KOPT-K1 (cell line): Measurements from ENCODE around the gene MAMDC4.

Experiments
- H3K27ac ChIP-seq: fragments of 200-600 bp; sonication (generic); 2 replicates; pipeline ENCODE4 v1.5.1; 2016; ENCODE audit warnings: antibody characterized with exemption, mild to moderate bottlenecking, low read depth, low read length; ENCODE audit not compliant: poor library complexity, severe bottlenecking
- H3K36me3 ChIP-seq: fragments of 200-600 bp; sonication (generic); 2 replicates; pipeline ENCODE4 v1.5.1; 2017; ENCODE audit warnings: antibody characterized with exemption, mild to moderate bottlenecking, low read length, moderate library complexity; ENCODE audit not compliant: insufficient read depth
- H3K9me3 ChIP-seq: fragments of 200-600 bp; sonication (generic); 2 replicates; pipeline ENCODE4 v1.5.1; 2017; ENCODE audit warnings: antibody characterized with exemption, low read length, mild to moderate bottlenecking; ENCODE audit not compliant: insufficient read depth, poor library complexity, severe bottlenecking

The MAMDC4 gene

GRCh38 chr9:136898483-136899100 lies 46.4 kb downstream of the MAMDC4 start:
- H3K27ac ChIP-seq, result no peak overlapping the region
- H3K36me3 ChIP-seq, result peaks cover 71% of the 10 kb centered on the region
- H3K9me3 ChIP-seq, result no peaks in the 10 kb centered on the region

- Histone ChIP-seq H3K27ac (no peak overlapping the region), H3K9me3 (no peaks in the 10 kb centered on the region), H3K36me3 (peaks cover 75% of the 10 kb centered on the region)
These were observed 47.0 kb downstream of the MAMDC4 start for GRCh38 chr9:136899196-136899595.

GRCh38 chr9:136900556-136900955 lies 48.4 kb downstream of the MAMDC4 start:
- H3K27ac ChIP-seq, result no peak overlapping the region
- H3K36me3 ChIP-seq, result peaks cover 73% of the 10 kb centered on the region
- no peaks in the 10 kb centered on the region for H3K9me3 ChIP-seq

- no peaks in the 10 kb centered on the region for H3K9me3 ChIP-seq
- no peak overlapping the region for H3K27ac ChIP-seq
- H3K36me3 ChIP-seq, result peaks cover 77% of the 10 kb centered on the region
These were observed 48.9 kb downstream of the MAMDC4 start for GRCh38 chr9:136900988-136901515.

GRCh38 chr9:136901516-136902258 lies 49.5 kb downstream of the MAMDC4 start:
- Histone ChIP-seq H3K36me3 (peaks cover 84% of the 10 kb centered on the region), H3K27ac (no peak overlapping the region), H3K9me3 (no peaks in the 10 kb centered on the region)

GRCh38 chr9:136902259-136902821 lies 50.2 kb downstream of the MAMDC4 start:
- no peaks in the 10 kb centered on the region for H3K9me3 ChIP-seq
- peaks cover 90% of the 10 kb centered on the region for H3K36me3 ChIP-seq
- no peak overlapping the region for H3K27ac ChIP-seq

- Histone ChIP-seq H3K36me3 (peaks cover 95% of the 10 kb centered on the region), H3K27ac (no peak overlapping the region), H3K9me3 (no peaks in the 10 kb centered on the region)
These were observed 51.0 kb downstream of the MAMDC4 start for GRCh38 chr9:136903041-136903554.

GRCh38 chr9:136906266-136906665 lies 54.1 kb downstream of the MAMDC4 start:
- Histone ChIP-seq H3K9me3 (no peaks in the 10 kb centered on the region), H3K27ac (no peak overlapping the region), H3K36me3 (peaks cover 90% of the 10 kb centered on the region)

GRCh38 chr9:136907011-136907914 lies 55.1 kb downstream of the MAMDC4 start:
- Histone ChIP-seq H3K9me3 (no peaks in the 10 kb centered on the region), H3K27ac (no peak overlapping the region), H3K36me3 (peaks cover 89% of the 10 kb centered on the region)
